Measurements from ENCODE around the gene SPATS1.

- no peak for TF ChIP-seq CTCF (IDR thresholded peaks at IDR 0.05 in 4 of 5, conservative IDR thresholded peaks at IDR 0.05 in 1 of 5)
- TF ChIP-seq POLR2A (IDR thresholded peaks at IDR 0.05) = no peak
Observed at GRCh38 chr6:44306710-44307109, 35.7 kb upstream of the SPATS1 start.

All from gastrocnemius medialis (tissue), 4 donors.